Subcutaneous adipose tissue (tissue), 4 donors: ENCODE results near the gene SEMA6D. TPM values are rescaled to one million over a fixed set of nuclear protein-coding genes. Genes with fewer than 3 reads are reported as not detected.

Experiments used
- CTCF ChIP-seq: fragments of 450-650 bp; IDR thresholded peaks from one replicate; pipeline ENCODE4 v1.5.1; 2016; ENCODE audit warnings: low read depth, mild to moderate bottlenecking, control low read depth, antibody characterized with exemption, moderate library complexity
- total RNA-seq, 4 donors: library from RNA; depleted of rRNA; stranded (reverse); fragments of >200 nt; gene quantifications; one replicate each; pipeline ENCODE4 v1.1.0, GENCODE V29; 2016

Gene SEMA6D
- total RNA-seq, 4 donors from 2014 or later, result 3.7 to 9.6 (median 6.3) TPM

GRCh38 chr15:47781527-47781926 is 64.2 kb downstream of the SEMA6D start:
- TF ChIP-seq CTCF, result no peak

GRCh38 chr15:47784820-47785219 is 67.5 kb downstream of the SEMA6D start:
- no peak for TF ChIP-seq CTCF

GRCh38 chr15:47786371-47786770 is 69.1 kb downstream of the SEMA6D start:
- TF ChIP-seq CTCF, result no peak

DNA sequence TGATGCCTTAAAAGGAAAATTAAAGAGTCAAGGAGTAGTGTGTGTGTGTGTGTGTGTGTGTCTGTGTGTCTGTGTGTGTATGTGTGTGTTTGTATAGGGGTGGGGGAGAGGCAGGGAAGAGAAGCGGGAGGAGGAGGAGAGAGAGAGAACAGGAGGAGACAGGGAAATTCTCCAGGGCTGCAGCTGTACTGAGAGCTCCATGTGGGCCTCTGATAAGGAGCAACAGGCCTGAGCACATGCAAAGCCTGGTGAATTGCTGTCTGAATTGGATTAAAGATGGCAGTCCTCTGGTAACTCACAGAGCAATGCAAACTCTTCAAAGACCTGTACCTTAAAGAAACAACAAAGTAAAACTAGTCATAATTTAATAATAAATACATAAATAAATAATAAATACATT is 70.6 kb downstream of the SEMA6D start:
- TF ChIP-seq CTCF, result no peak

DNA sequence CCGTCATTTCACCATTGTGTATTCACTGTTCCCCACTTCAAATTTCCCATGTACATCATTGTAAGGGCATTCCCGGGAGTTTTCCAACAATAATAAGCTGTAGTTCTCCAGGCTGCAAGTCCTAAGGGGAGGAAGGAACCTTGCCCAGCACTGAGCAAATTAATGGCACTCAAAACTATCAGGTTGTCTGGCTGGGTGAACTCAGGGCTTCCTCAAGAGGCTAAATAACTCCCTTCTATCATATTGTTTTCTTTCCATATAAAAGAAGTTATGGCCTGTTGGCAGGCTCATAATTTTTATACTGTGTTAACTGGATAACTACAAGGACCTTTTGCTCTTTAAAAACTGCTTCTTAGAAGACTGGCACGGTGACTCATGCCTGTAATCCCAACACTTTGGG is 71.4 kb downstream of the SEMA6D start:
- no peak for TF ChIP-seq CTCF

- no peak for TF ChIP-seq CTCF
These were observed 73.9 kb downstream of the SEMA6D start for GRCh38 chr15:47791161-47791560.

GRCh38 chr15:47792231-47792630 is 74.9 kb downstream of the SEMA6D start:
- TF ChIP-seq CTCF, result no peak
